ENCODE measurements around the gene VAPB. TPM values are rescaled to one million over a fixed set of nuclear protein-coding genes. Genes with fewer than 3 reads are reported as not detected.
A peak's percentile ranks its signal among the peaks of the same experiment; 100 is the strongest.

VAPB gene
- polyA plus RNA-seq, 1 donor from 2014 or later: 32.5 TPM

DNA sequence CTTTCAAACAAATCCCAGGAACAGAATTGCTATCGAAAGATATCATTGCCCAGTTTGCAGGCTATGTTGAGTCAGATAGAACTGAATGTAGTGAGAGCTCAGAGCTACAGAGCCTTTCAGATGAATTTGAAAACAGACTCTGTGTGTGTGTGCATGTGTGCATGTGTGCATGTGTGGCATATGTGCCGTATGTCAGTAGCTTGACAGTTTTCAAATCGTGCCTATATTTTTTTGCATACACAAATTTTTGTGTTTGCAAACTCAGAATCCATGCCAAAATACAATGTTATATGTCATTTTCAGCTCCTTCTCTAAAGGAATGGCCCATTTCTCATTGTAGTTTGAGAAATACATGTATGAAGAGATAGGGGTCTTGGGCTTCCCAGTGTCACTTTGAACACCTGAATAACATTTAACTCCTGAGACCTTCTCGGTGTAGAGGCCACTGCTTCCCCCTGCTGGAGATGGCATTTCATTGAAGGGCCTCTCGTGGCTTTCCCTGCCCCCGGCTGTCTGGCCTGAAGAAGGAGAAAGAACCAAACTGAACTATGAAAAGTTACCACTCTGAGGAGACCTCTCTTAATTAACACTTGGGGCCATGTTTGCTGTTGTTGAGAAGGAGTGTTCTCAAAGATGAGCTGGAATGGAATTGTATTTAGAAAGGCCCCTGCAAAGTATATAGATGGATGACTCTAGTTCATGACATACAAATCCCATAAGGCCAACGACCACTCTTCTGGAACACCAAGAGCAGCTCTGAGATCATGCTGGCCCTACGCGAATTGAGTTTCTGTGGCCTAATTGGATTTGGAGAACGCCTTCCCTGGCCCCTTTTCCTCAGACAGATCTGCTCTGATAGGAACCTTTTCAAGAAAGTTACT is 58.7 kb downstream of the VAPB start:
- no peaks in the 10 kb centered on the region for H3K79me2 ChIP-seq (replicated peaks; ENCODE audit: insufficient read depth, low read length)
- H3K9ac ChIP-seq (ENCODE audit: low read length): no peak overlapping the region
- H2AFZ ChIP-seq (ENCODE audit: low read depth, low read length): no peak overlapping the region
- no peaks in the 10 kb centered on the region for H3F3A ChIP-seq (ENCODE audit: insufficient read depth, low read length, poor library complexity, severe bottlenecking)
- H4K20me1 ChIP-seq (ENCODE audit: insufficient read depth): no peaks in the 10 kb centered on the region
- no peak overlapping the region for H3K4me2 ChIP-seq (ENCODE audit: low read length)
- no peak overlapping the region for H3K4me3 ChIP-seq (ENCODE audit: low read length)
- H3K27me3 ChIP-seq (ENCODE audit: insufficient read depth, low read depth, low read length): no peaks in the 10 kb centered on the region
- TF ChIP-seq, protein P1, sequence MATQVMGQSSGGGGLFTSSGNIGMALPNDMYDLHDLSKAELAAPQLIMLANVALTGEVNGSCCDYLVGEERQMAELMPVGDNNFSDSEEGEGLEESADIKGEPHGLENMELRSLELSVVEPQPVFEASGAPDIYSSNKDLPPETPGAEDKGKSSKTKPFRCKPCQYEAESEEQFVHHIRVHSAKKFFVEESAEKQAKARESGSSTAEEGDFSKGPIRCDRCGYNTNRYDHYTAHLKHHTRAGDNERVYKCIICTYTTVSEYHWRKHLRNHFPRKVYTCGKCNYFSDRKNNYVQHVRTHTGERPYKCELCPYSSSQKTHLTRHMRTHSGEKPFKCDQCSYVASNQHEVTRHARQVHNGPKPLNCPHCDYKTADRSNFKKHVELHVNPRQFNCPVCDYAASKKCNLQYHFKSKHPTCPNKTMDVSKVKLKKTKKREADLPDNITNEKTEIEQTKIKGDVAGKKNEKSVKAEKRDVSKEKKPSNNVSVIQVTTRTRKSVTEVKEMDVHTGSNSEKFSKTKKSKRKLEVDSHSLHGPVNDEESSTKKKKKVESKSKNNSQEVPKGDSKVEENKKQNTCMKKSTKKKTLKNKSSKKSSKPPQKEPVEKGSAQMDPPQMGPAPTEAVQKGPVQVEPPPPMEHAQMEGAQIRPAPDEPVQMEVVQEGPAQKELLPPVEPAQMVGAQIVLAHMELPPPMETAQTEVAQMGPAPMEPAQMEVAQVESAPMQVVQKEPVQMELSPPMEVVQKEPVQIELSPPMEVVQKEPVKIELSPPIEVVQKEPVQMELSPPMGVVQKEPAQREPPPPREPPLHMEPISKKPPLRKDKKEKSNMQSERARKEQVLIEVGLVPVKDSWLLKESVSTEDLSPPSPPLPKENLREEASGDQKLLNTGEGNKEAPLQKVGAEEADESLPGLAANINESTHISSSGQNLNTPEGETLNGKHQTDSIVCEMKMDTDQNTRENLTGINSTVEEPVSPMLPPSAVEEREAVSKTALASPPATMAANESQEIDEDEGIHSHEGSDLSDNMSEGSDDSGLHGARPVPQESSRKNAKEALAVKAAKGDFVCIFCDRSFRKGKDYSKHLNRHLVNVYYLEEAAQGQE (IDR thresholded peaks at IDR 0.05; ENCODE audit: borderline replicate concordance): no peak
- TF ChIP-seq EP300 (conservative IDR thresholded peaks at IDR 0.05; ENCODE audit: poor library complexity, severe bottlenecking): no peak
- TF ChIP-seq, protein P2, sequence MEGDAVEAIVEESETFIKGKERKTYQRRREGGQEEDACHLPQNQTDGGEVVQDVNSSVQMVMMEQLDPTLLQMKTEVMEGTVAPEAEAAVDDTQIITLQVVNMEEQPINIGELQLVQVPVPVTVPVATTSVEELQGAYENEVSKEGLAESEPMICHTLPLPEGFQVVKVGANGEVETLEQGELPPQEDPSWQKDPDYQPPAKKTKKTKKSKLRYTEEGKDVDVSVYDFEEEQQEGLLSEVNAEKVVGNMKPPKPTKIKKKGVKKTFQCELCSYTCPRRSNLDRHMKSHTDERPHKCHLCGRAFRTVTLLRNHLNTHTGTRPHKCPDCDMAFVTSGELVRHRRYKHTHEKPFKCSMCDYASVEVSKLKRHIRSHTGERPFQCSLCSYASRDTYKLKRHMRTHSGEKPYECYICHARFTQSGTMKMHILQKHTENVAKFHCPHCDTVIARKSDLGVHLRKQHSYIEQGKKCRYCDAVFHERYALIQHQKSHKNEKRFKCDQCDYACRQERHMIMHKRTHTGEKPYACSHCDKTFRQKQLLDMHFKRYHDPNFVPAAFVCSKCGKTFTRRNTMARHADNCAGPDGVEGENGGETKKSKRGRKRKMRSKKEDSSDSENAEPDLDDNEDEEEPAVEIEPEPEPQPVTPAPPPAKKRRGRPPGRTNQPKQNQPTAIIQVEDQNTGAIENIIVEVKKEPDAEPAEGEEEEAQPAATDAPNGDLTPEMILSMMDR (IDR thresholded peaks at IDR 0.05; ENCODE audit: poor library complexity, severe bottlenecking): peak; percentile 13
- TF ChIP-seq TAF1 (IDR thresholded peaks at IDR 0.05; ENCODE audit: low read depth): no peak
- no peak for TF ChIP-seq MXI1 (conservative IDR thresholded peaks at IDR 0.05; ENCODE audit: poor library complexity, severe bottlenecking)
- no peak for TF ChIP-seq EZH2 (IDR thresholded peaks at IDR 0.05; ENCODE audit: borderline replicate concordance, insufficient read depth, low read length, poor library complexity, severe bottlenecking)
- H3K27ac ChIP-seq (ENCODE audit: low read length): no peak overlapping the region
- no peaks in the 10 kb centered on the region for H3K9me2 ChIP-seq (ENCODE audit: insufficient read depth, low read length)
- H3K9me3 ChIP-seq (ENCODE audit: low read length): no peaks in the 10 kb centered on the region
- peaks cover 4% of the 10 kb centered on the region for H3K36me3 ChIP-seq (ENCODE audit: insufficient read depth, low read length)

DNA sequence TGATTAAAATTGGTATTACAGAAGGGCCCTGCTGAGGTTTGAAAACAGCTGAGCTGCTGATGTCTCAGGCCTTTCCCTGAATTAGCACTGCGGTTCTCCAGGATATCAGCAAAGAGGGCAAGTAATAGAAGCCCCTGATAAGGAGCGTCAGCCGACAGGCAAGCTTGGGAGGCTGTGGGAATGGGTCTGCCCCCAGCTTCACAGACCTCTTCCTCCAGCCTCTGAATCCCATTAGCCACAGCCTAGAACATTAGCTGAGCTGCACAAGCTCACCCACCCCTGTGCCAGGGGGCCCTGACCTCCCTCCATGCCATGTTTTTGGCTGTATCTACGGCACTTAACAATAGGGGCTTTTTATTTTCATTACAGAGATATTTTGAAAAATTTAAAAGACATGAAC is 59.9 kb downstream of the VAPB start:
- no peaks in the 10 kb centered on the region for H3F3A ChIP-seq (ENCODE audit: insufficient read depth, low read length, poor library complexity, severe bottlenecking)
- TF ChIP-seq POLR2AphosphoS5 (IDR thresholded peaks at IDR 0.05) (no peak), TAF1 (IDR thresholded peaks at IDR 0.05; ENCODE audit: low read depth) (no peak), MXI1 (conservative IDR thresholded peaks at IDR 0.05; ENCODE audit: poor library complexity, severe bottlenecking) (no peak), RAD21 (conservative IDR thresholded peaks at IDR 0.05) (no peak), EZH2 (IDR thresholded peaks at IDR 0.05; ENCODE audit: borderline replicate concordance, insufficient read depth, low read length, poor library complexity, severe bottlenecking) (no peak), EP300 (conservative IDR thresholded peaks at IDR 0.05; ENCODE audit: poor library complexity, severe bottlenecking) (no peak), SMC3 (conservative IDR thresholded peaks at IDR 0.05; ENCODE audit: poor library complexity) (no peak)
- TF ChIP-seq, protein P1 (IDR thresholded peaks at IDR 0.05; ENCODE audit: borderline replicate concordance): no peak
- TF ChIP-seq, protein P2 (IDR thresholded peaks at IDR 0.05; ENCODE audit: poor library complexity, severe bottlenecking): no peak
- H2AFZ ChIP-seq (ENCODE audit: low read depth, low read length): no peak overlapping the region
- no peaks in the 10 kb centered on the region for H3K79me2 ChIP-seq (replicated peaks; ENCODE audit: insufficient read depth, low read length)
- no peak overlapping the region for H3K4me2 ChIP-seq (ENCODE audit: low read length)
- no peaks in the 10 kb centered on the region for H3K9me3 ChIP-seq (ENCODE audit: low read length)
- no peak overlapping the region for H3K27ac ChIP-seq (ENCODE audit: low read length)
- no peak overlapping the region for H3K9ac ChIP-seq (ENCODE audit: low read length)
- H3K36me3 ChIP-seq (ENCODE audit: insufficient read depth, low read length): peaks cover 4% of the 10 kb centered on the region
- H3K9me2 ChIP-seq (ENCODE audit: insufficient read depth, low read length): no peaks in the 10 kb centered on the region
- H4K20me1 ChIP-seq (ENCODE audit: insufficient read depth): no peaks in the 10 kb centered on the region
- H3K27me3 ChIP-seq (ENCODE audit: insufficient read depth, low read depth, low read length): no peaks in the 10 kb centered on the region
- no peak overlapping the region for H3K4me3 ChIP-seq (ENCODE audit: low read length)

Measured in neural cell (in vitro differentiated cells).